Spleen (tissue), 11 donors: ENCODE results near the gene SUPT20H. TPM values are rescaled to one million over a fixed set of nuclear protein-coding genes. Genes with fewer than 3 reads are reported as not detected.
A peak's percentile ranks its signal among the peaks of the same experiment; 100 is the strongest.

Source experiments
- DNase-seq: peaks from one replicate; pipeline ENCODE4 v3.0.0-alpha.2; 2020
- H3K27ac ChIP-seq, 8 donors: fragments of 200-600 bp; sonication (generic) in 7 of 8; 1 replicate in 4 of 8; 2 replicates in 4 of 8; pipeline versions ENCODE4 v1.5.0 to v1.8.0; 2016 to 2021; ENCODE audit warnings: inconsistent platforms in 4 of 8, mild to moderate bottlenecking in 4 of 8, moderate library complexity in 1 of 8
- H3K27me3 ChIP-seq, 7 donors: fragments of 200-600 bp; sonication (generic) in 6 of 7; replicated peaks in 1 of 7; 1 replicate in 4 of 7; 2 replicates in 3 of 7; pipeline versions ENCODE4 v1.5.0 to v1.8.0; 2016 to 2021; ENCODE audit warnings: inconsistent platforms in 3 of 7, mild to moderate bottlenecking in 1 of 7
- H3K36me3 ChIP-seq, 6 donors: fragments of 200-600 bp; sonication (generic) in 5 of 6; 1 replicate in 4 of 6; 2 replicates in 2 of 6; pipeline versions ENCODE4 v1.5.0 to v1.8.0; 2016 to 2021; ENCODE audit warnings: inconsistent platforms in 2 of 6
- H3K4me1 ChIP-seq, 6 donors: fragments of 200-600 bp; sonication (generic) in 5 of 6; 1 replicate in 3 of 6; 2 replicates in 3 of 6; pipeline versions ENCODE4 v1.5.0 to v1.8.0; 2016 to 2021; ENCODE audit warnings: inconsistent platforms in 3 of 6
- H3K4me3 ChIP-seq, 8 donors: fragments of 200-600 bp; sonication (generic) in 7 of 8; 1 replicate in 4 of 8; 2 replicates in 4 of 8; pipeline versions ENCODE4 v1.5.0 to v1.8.0; 2016 to 2021; ENCODE audit warnings: inconsistent platforms in 4 of 8, mild to moderate bottlenecking in 4 of 8, moderate library complexity in 2 of 8
- H3K9me3 ChIP-seq, 8 donors: fragments of 200-600 bp; sonication (generic) in 7 of 8; 1 replicate in 4 of 8; 2 replicates in 4 of 8; pipeline versions ENCODE4 v1.5.0 to v1.8.0; 2016 to 2021; ENCODE audit warnings: inconsistent platforms in 4 of 8
- CTCF ChIP-seq, 11 experiments: fragments of 200-600 bp in 7 of 11; fragments of 450-650 bp in 4 of 11; sonication (generic) in 4 of 11; IDR thresholded peaks in 8 of 11; conservative IDR thresholded peaks in 3 of 11; 1 replicate in 7 of 11; 2 replicates in 4 of 11; pipeline versions ENCODE4 v1.4.0 to v1.8.0; 2016 to 2021; ENCODE audit warnings: antibody characterized with exemption in 11 of 11, inconsistent platforms in 4 of 11, mild to moderate bottlenecking in 1 of 11
- POLR2A ChIP-seq, 3 donors: fragments of 450-650 bp; IDR thresholded peaks; one replicate each; pipeline ENCODE4 v1.5.1; 2017; ENCODE audit warnings: antibody characterized with exemption in 3 of 3, mild to moderate bottlenecking in 1 of 3
- POLR2AphosphoS5 ChIP-seq, 3 donors: sonication (generic); formaldehyde crosslinking; IDR thresholded peaks; one replicate each; pipeline ENCODE4 v1.5.1; 2017; ENCODE audit warnings: antibody characterized with exemption in 3 of 3
- WGBS, 5 donors: extraction: QIAGEN DNeasy Blood & Tissue Kit in 3 of 5; methylation state at CpG; one replicate each; pipeline versions ENCODE4 v1.1.5 to v1.1.7; 2013 to 2018; 5-methylcytosine and 5-hydroxymethylcytosine counted together
- intact Hi-C: fragments of 100-400 bp; cut with DNase I; formaldehyde crosslinking; loops from one replicate; pipeline ENCODE4 v1.15.0; 2023; ENCODE audit warnings: low total_unique reads
- polyA plus RNA-seq, 3 donors: library from polyadenylated mRNA; stranded (reverse); fragments of 200-250 nt; gene quantifications; one replicate each; pipeline ENCODE4 v1.2.1, GENCODE V29; 2013
- total RNA-seq, 7 donors: library from RNA; depleted of rRNA in 3 of 7; stranded (reverse); fragments of >200 nt in 3 of 7; fragmentation: NEBNext Ultra II Directional in 4 of 7; extraction: Animal tissue kit (Norgen Biotek cat#: 25700) in 4 of 7; gene quantifications; one replicate each; pipeline versions ENCODE4 v1.1.0 to v1.2.1, GENCODE V29; 2016 to 2021
- donor health status: healthy with polysubstance abuse.
- donor health status: DM: no; HTN: no; CAD: no; lungs with moderate emphysema.
- donor health status: DM: no; HTN: no; CAD: no.
- donor health status: Bipolar disorder and iron deficiency.
- donor health status: healthy.
- donor health status: DM: no; HTN: no; CAD: no.
- donor health status: DM: yes; HTN: yes; CAD: no.

SUPT20H gene
- total and polyA plus RNA-seq, 10 donors = 22.0 to 95.3 (median 64.9) TPM

- Histone ChIP-seq H3K36me3 (no peaks in the 10 kb centered on the region), H3K9me3 (no peaks in the 10 kb centered on the region), H3K4me3 (no peak overlapping the region), H3K27ac (peak overlapping the region in 1 of 8 donors; percentile 38), H3K4me1 (no peaks in the 10 kb centered on the region), H3K27me3 (no peaks in the 10 kb centered on the region)
- intact Hi-C loops = no loop called here
- WGBS, 5 donors = 49 to 65% (median 60%) methylated on average over 3 of the region's 3 CpGs
- no peak for DNase-seq
- no peak for TF ChIP-seq CTCF (IDR thresholded peaks at IDR 0.05 in 8 of 11, conservative IDR thresholded peaks at IDR 0.05 in 3 of 11)
- no peak for TF ChIP-seq POLR2AphosphoS5 (IDR thresholded peaks at IDR 0.05)
- TF ChIP-seq POLR2A (IDR thresholded peaks at IDR 0.05) = no peak
Measured at GRCh38 chr13:37094099-37094498, 34.6 kb upstream of the SUPT20H start.

- no peak for DNase-seq
- no peaks in the 10 kb centered on the region for H3K36me3 ChIP-seq
- H3K4me1 ChIP-seq = no peaks in the 10 kb centered on the region
- TF ChIP-seq POLR2AphosphoS5 (IDR thresholded peaks at IDR 0.05) (no peak), CTCF (IDR thresholded peaks at IDR 0.05 in 8 of 11, conservative IDR thresholded peaks at IDR 0.05 in 3 of 11) (no peak), POLR2A (IDR thresholded peaks at IDR 0.05) (no peak)
- peak overlapping the region in 7 of 8 donors; percentile 53 to 90 (median 77) for H3K27ac ChIP-seq
- 46 to 65% (median 54%) methylated on average over 1 of the region's 1 CpG for WGBS, 5 donors
- H3K4me3 ChIP-seq = peak overlapping the region in 3 of 8 donors; percentile 10 to 53 (median 21)
- H3K27me3 ChIP-seq = no peaks in the 10 kb centered on the region
- H3K9me3 ChIP-seq = no peaks in the 10 kb centered on the region
- intact Hi-C loops = no loop called here
Measured at GRCh38 chr13:37091835-37092234, 32.3 kb upstream of the SUPT20H start.

- intact Hi-C loops = no loop called here
- Histone ChIP-seq H3K27me3 (no peaks in the 10 kb centered on the region), H3K9me3 (no peaks in the 10 kb centered on the region), H3K4me1 (no peaks in the 10 kb centered on the region), H3K4me3 (peak overlapping the region in 3 of 8 donors; percentile 10 to 53 (median 21)), H3K27ac (peak overlapping the region in 7 of 8 donors; percentile 53 to 90 (median 77)), H3K36me3 (no peaks in the 10 kb centered on the region)
- WGBS, 5 donors = 40 to 81% (median 62%) methylated on average over 2 of the region's 2 CpGs
- peak in 2 of 3 donors; percentile 36 to 73 for TF ChIP-seq POLR2AphosphoS5 (IDR thresholded peaks at IDR 0.05)
- no peak for TF ChIP-seq POLR2A (IDR thresholded peaks at IDR 0.05)
- TF ChIP-seq CTCF (IDR thresholded peaks at IDR 0.05 in 8 of 11, conservative IDR thresholded peaks at IDR 0.05 in 3 of 11) = peak in 1 of 11 experiments; percentile 12
- DNase-seq = peak; percentile 82
Measured at GRCh38 chr13:37090912-37091311, 31.4 kb upstream of the SUPT20H start.

GRCh38 chr13:37089495-37089894 lies 30.0 kb upstream of the SUPT20H start:
- TF ChIP-seq POLR2AphosphoS5 (IDR thresholded peaks at IDR 0.05) = no peak
- no peak for TF ChIP-seq POLR2A (IDR thresholded peaks at IDR 0.05)
- no peak for TF ChIP-seq CTCF (IDR thresholded peaks at IDR 0.05 in 8 of 11, conservative IDR thresholded peaks at IDR 0.05 in 3 of 11)
- no peaks in the 10 kb centered on the region for H3K36me3 ChIP-seq
- peak overlapping the region in 6 of 8 donors; percentile 57 to 90 (median 74) for H3K27ac ChIP-seq
- no peaks in the 10 kb centered on the region for H3K9me3 ChIP-seq
- DNase-seq = no peak
- H3K27me3 ChIP-seq = no peaks in the 10 kb centered on the region
- no peak overlapping the region for H3K4me3 ChIP-seq
- WGBS, 5 donors = 85 to 93% (median 90%) methylated on average over 3 of the region's 3 CpGs
- intact Hi-C loops = no loop called here
- H3K4me1 ChIP-seq = no peaks in the 10 kb centered on the region
